SK-N-SH (cell line): ENCODE data around the gene RTN4RL1. TPM values are rescaled to one million over a fixed set of nuclear protein-coding genes. Genes with fewer than 3 reads are reported as not detected.
A peak's percentile ranks its signal among the peaks of the same experiment; 100 is the strongest.

Experiments used
- CTCF ChIA-PET: fragments of 300-600, 350-600 bp; formaldehyde crosslinking; extraction: SDS; loops from one replicate; lab custom pipeline; 2021; lab: Yijun Ruan, JAX
- POLR2A ChIA-PET: fragments of 350-600 bp; sonication (Branson Sonifier 250); formaldehyde crosslinking; extraction: SDS; loops from one replicate; lab custom pipeline; 2020; ENCODE audit warnings: antibody characterized with exemption, inconsistent platforms; lab: Yijun Ruan, JAX
- DNase-seq: peaks from one replicate; pipeline ENCODE4 v3.0.0; 2012
- H2AFZ ChIP-seq: fragments of 200-600 bp; sonication (generic); 2 replicates; pipeline ENCODE4 v1.8.1; 2016; ENCODE audit warnings: antibody characterized with exemption, mild to moderate bottlenecking, low read depth
- H3F3A ChIP-seq: fragments of 200-600 bp; sonication (generic); replicated peaks from 2 replicates; pipeline ENCODE3; 2016; ENCODE audit warnings: antibody characterized with exemption, mild to moderate bottlenecking; ENCODE audit not compliant: insufficient read depth
- H3K27ac ChIP-seq, 2 experiments: fragments of 200-500 bp in 1 of 2; fragments of 200-600 bp in 1 of 2; sonication (Bioruptor generic) in 1 of 2; sonication (generic), shearing (Covaris generic) in 1 of 2; 2 replicates each; pipeline versions ENCODE4 v1.5.1 to v1.6.1; 2014 to 2016; ENCODE audit warnings: low read depth in 2 of 2, inconsistent platforms in 1 of 2, low read length in 1 of 2, mild to moderate bottlenecking in 1 of 2, mixed read lengths in 1 of 2
- H3K27me3 ChIP-seq: fragments of 200-600 bp; sonication (generic), shearing (Covaris generic); 2 replicates; pipeline ENCODE4 v1.6.1; 2016; ENCODE audit warnings: mixed run types; ENCODE audit not compliant: insufficient read depth
- H3K36me3 ChIP-seq, 2 experiments: fragments of 200-500 bp in 1 of 2; fragments of 200-600 bp in 1 of 2; sonication (Bioruptor generic) in 1 of 2; sonication (generic) in 1 of 2; replicated peaks in 1 of 2; 2 replicates each; pipeline versions ENCODE3 to v1.5.1; 2014 to 2016; ENCODE audit warnings: low read length in 1 of 2, mild to moderate bottlenecking in 1 of 2; ENCODE audit not compliant: insufficient read depth in 2 of 2, control insufficient read depth in 1 of 2
- H3K4me1 ChIP-seq, 2 experiments: fragments of 200-500 bp in 1 of 2; fragments of 200-600 bp in 1 of 2; sonication (Bioruptor generic) in 1 of 2; sonication (generic), shearing (Covaris generic) in 1 of 2; 2 replicates each; pipeline versions ENCODE4 v1.5.1 to v1.6.1; 2014 to 2016; ENCODE audit warnings: low read depth in 1 of 2, low read length in 1 of 2, mixed run types in 1 of 2; ENCODE audit not compliant: insufficient read depth in 2 of 2, control insufficient read depth in 1 of 2
- H3K4me2 ChIP-seq: fragments of 200-600 bp; sonication (generic), shearing (Covaris generic); 2 replicates; pipeline ENCODE4 v1.6.1; 2017; ENCODE audit warnings: mixed run types
- H3K4me3 ChIP-seq, 2 experiments: fragments of 200-500 bp in 1 of 2; fragments of 200-600 bp in 1 of 2; sonication (Bioruptor generic) in 1 of 2; sonication (generic), shearing (Covaris generic) in 1 of 2; 2 replicates each; pipeline versions ENCODE4 v1.5.1 to v1.8.1; 2014 to 2016; ENCODE audit warnings: low read depth in 2 of 2, inconsistent platforms in 1 of 2, low read length in 1 of 2, mild to moderate bottlenecking in 1 of 2, mixed read lengths in 1 of 2, moderate library complexity in 1 of 2
- H3K79me2 ChIP-seq: fragments of 200-600 bp; sonication (generic); 2 replicates; pipeline ENCODE4 v1.8.1; 2017; ENCODE audit warnings: mild to moderate bottlenecking; ENCODE audit not compliant: insufficient read depth
- H3K9ac ChIP-seq: fragments of 200-600 bp; sonication (generic); 2 replicates; pipeline ENCODE4 v1.6.1; 2017; ENCODE audit warnings: mixed run types
- H3K9me2 ChIP-seq: fragments of 200-600 bp; sonication (generic); 2 replicates; pipeline ENCODE4 v1.6.1; 2017; ENCODE audit warnings: mixed run types
- H3K9me3 ChIP-seq: fragments of 200-600 bp; sonication (generic); 2 replicates; pipeline ENCODE4 v1.6.1; 2017; ENCODE audit warnings: mixed run types, mild to moderate bottlenecking, moderate library complexity
- H4K20me1 ChIP-seq: fragments of 200-600 bp; sonication (generic); 2 replicates; pipeline ENCODE4 v1.6.1; 2017; ENCODE audit warnings: mild to moderate bottlenecking, mixed run types; ENCODE audit not compliant: insufficient read depth
- CHD2 ChIP-seq: fragments of 150-350 bp; IDR thresholded peaks from 2 replicates; pipeline ENCODE4 v1.6.1; 2018; ENCODE audit warnings: low read length; ENCODE audit not compliant: partially characterized antibody
- CTCF ChIP-seq: fragments of 200-600 bp; sonication (generic); IDR thresholded peaks from 2 replicates; pipeline ENCODE4 v1.6.1; 2017; ENCODE audit warnings: antibody characterized with exemption, mild to moderate bottlenecking, moderate library complexity
- FOSL2 ChIP-seq: IDR thresholded peaks from 2 replicates; pipeline ENCODE4 v1.4.0; 2012; ENCODE audit warnings: low read depth, mild to moderate bottlenecking, moderate library complexity, borderline replicate concordance
- GABPA ChIP-seq: IDR thresholded peaks from 2 replicates; pipeline ENCODE4 v1.4.0; 2012; ENCODE audit warnings: low read depth, mild to moderate bottlenecking
- MEF2A ChIP-seq: IDR thresholded peaks from 2 replicates; pipeline ENCODE4 v1.4.0; 2012; ENCODE audit warnings: low read depth, borderline replicate concordance
- POLR2AphosphoS5 ChIP-seq: IDR thresholded peaks from 2 replicates; pipeline ENCODE4 v1.6.1; 2012; ENCODE audit warnings: low read depth, low read length
- REST ChIP-seq: IDR thresholded peaks from 2 replicates; pipeline ENCODE4 v1.6.1; 2012; ENCODE audit warnings: mild to moderate bottlenecking, low read depth, low read length, moderate library complexity
- WGBS: methylation state at CpG from one replicate; pipeline ENCODE4 v1.1.6; 2017; ENCODE audit warnings: low lambda C conversion rate; 5-methylcytosine and 5-hydroxymethylcytosine counted together
- polyA plus RNA-seq, 3 experiments: library from polyadenylated mRNA; depleted of rRNA; stranded (reverse); fragments of >200 nt; gene quantifications; 2 replicates each; pipeline ENCODE4 v1.2.3, GENCODE V29; 2012

The RTN4RL1 gene
- polyA plus RNA-seq, 1 of the 3 experiments (the other 2 are of a cell fraction): 0.07 TPM

GRCh38 chr17:1899403-1900000 is 125.6 kb downstream of the RTN4RL1 start:
- no peaks in the 10 kb centered on the region for H4K20me1 ChIP-seq
- H3K36me3 ChIP-seq: peaks cover 11 to 25% of the 10 kb centered on the region in 2 experiments
- POLR2A ChIA-PET: no interaction called here
- no peaks in the 10 kb centered on the region for H3F3A ChIP-seq
- no peak overlapping the region for H2AFZ ChIP-seq
- peak overlapping the region in 1 of 2 experiments; percentile 91; a peak in 2 of 4 replicates for H3K27ac ChIP-seq
- H3K27me3 ChIP-seq: no peaks in the 10 kb centered on the region
- CTCF ChIA-PET: interaction anchor here (8.6 kb wide), 1 partner anchor 127 kb away, joined by 99 read pairs; the partner anchor contains the start of gene RTN4RL1
- peak; percentile 48 for TF ChIP-seq CTCF
- TF ChIP-seq POLR2AphosphoS5: no peak
- 91% methylated on average over 8 of the region's 8 CpGs for WGBS
- H3K9ac ChIP-seq: no peak overlapping the region
- no peak overlapping the region for H3K4me2 ChIP-seq
- H3K9me3 ChIP-seq: no peaks in the 10 kb centered on the region
- H3K4me3 ChIP-seq: no peak overlapping the region
- no peaks in the 10 kb centered on the region for H3K9me2 ChIP-seq
- DNase-seq: peak; percentile 47
- H3K79me2 ChIP-seq: no peaks in the 10 kb centered on the region
- peaks cover 0 to 25% of the 10 kb centered on the region in 2 experiments; a peak in 2 of 4 replicates for H3K4me1 ChIP-seq

GRCh38 chr17:1898872-1899271 is 126.3 kb downstream of the RTN4RL1 start:
- no peaks in the 10 kb centered on the region for H3K9me2 ChIP-seq
- CTCF ChIA-PET: interaction anchor here (0.6 to 1.1 kb wide), 2 partner anchors 126 to 127 kb away, joined by 3 to 4 read pairs; partner anchors contain the start of gene RTN4RL1
- H4K20me1 ChIP-seq: no peaks in the 10 kb centered on the region
- H3K79me2 ChIP-seq: no peaks in the 10 kb centered on the region
- H3F3A ChIP-seq: no peaks in the 10 kb centered on the region
- TF ChIP-seq MEF2A (no peak), FOSL2 (no peak), REST (no peak), GABPA (no peak), CHD2 (no peak)
- no peaks in the 10 kb centered on the region for H3K27me3 ChIP-seq
- H2AFZ ChIP-seq: no peak overlapping the region
- no peak overlapping the region for H3K4me2 ChIP-seq
- peak; percentile 41 for DNase-seq
- no peak overlapping the region for H3K9ac ChIP-seq
- 87% methylated on average over 12 of the region's 12 CpGs for WGBS
- H3K36me3 ChIP-seq: peaks cover 11 to 25% of the 10 kb centered on the region in 2 experiments
- H3K4me1 ChIP-seq: peaks cover 0 to 25% of the 10 kb centered on the region in 2 experiments; a peak in 2 of 4 replicates
- H3K4me3 ChIP-seq: no peak overlapping the region
- peak overlapping the region in 1 of 2 experiments; percentile 91; a peak in 2 of 4 replicates for H3K27ac ChIP-seq
- POLR2A ChIA-PET: no interaction called here
- no peaks in the 10 kb centered on the region for H3K9me3 ChIP-seq
